Uterus (tissue), 2 donors: ENCODE data around the gene TMEM215.

ENCODE experiments used
- POLR2A ChIP-seq, 2 donors: fragments of 450-650 bp; IDR thresholded peaks; one replicate each; pipeline ENCODE4 v1.6.1; 2016; ENCODE audit warnings: antibody characterized with exemption in 2 of 2, mild to moderate bottlenecking in 1 of 2, moderate library complexity in 1 of 2
- TF ChIP-seq, protein P1 (sequence below), 4 experiments: fragments of 200-600 bp in 2 of 4; fragments of 450-650 bp in 2 of 4; sonication (generic) in 2 of 4; IDR thresholded peaks; one replicate each; pipeline ENCODE4 v1.5.1; 2016 to 2019; ENCODE audit warnings: antibody characterized with exemption in 4 of 4, mild to moderate bottlenecking in 2 of 4, moderate library complexity in 1 of 4

DNA sequence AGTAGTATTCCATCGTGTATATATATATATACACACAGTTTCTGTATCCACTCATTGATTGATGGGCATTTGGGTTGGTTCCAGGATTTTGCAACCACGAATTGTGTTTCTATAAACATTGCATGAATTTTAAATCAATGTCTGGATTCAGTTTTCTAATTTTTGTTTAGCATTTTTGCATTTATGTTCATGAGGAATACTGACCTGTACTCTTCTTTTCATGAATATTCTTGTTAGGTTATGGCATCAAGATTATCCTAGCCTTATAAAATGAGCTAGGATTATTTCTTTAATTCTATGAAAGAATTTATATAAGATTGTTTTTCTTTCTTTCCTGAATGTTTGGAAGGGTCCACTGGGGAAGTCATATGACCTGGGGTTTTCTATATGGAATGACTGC, 35.3 kb upstream of the TMEM215 start:
- TF ChIP-seq, protein P1, sequence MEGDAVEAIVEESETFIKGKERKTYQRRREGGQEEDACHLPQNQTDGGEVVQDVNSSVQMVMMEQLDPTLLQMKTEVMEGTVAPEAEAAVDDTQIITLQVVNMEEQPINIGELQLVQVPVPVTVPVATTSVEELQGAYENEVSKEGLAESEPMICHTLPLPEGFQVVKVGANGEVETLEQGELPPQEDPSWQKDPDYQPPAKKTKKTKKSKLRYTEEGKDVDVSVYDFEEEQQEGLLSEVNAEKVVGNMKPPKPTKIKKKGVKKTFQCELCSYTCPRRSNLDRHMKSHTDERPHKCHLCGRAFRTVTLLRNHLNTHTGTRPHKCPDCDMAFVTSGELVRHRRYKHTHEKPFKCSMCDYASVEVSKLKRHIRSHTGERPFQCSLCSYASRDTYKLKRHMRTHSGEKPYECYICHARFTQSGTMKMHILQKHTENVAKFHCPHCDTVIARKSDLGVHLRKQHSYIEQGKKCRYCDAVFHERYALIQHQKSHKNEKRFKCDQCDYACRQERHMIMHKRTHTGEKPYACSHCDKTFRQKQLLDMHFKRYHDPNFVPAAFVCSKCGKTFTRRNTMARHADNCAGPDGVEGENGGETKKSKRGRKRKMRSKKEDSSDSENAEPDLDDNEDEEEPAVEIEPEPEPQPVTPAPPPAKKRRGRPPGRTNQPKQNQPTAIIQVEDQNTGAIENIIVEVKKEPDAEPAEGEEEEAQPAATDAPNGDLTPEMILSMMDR (IDR thresholded peaks at IDR 0.05), result no peak
- TF ChIP-seq POLR2A (IDR thresholded peaks at IDR 0.05), result no peak
